HCT116 (cell line): ENCODE results near the gene SHISA2.

Experiments
- CTCF ChIP-seq, 3 experiments: fragments of 200-600 bp in 1 of 3; sonication (generic) in 1 of 3; IDR thresholded peaks in 2 of 3; conservative IDR thresholded peaks in 1 of 3; 2 replicates each; pipeline ENCODE4 v1.5.1; 2012 to 2017; ENCODE audit warnings: low read depth in 2 of 3, low read length in 2 of 3, antibody characterized with exemption in 1 of 3, borderline replicate concordance in 1 of 3, control low read depth in 1 of 3, mild to moderate bottlenecking in 1 of 3, mixed read lengths in 1 of 3, mixed run types in 1 of 3, moderate library complexity in 1 of 3; ENCODE audit not compliant: insufficient read depth in 1 of 3
- EZH2 ChIP-seq: fragments of 200-600 bp; sonication (generic); IDR thresholded peaks from 2 replicates; pipeline ENCODE4 v1.6.1; 2017; ENCODE audit warnings: antibody characterized with exemption, mixed run types

GRCh38 chr13:26067601-26068000 is 15.8 kb upstream of the SHISA2 start:
- no peak for TF ChIP-seq EZH2
- TF ChIP-seq CTCF (IDR thresholded peaks at IDR 0.05 in 2 of 3, conservative IDR thresholded peaks at IDR 0.05 in 1 of 3; ENCODE audit: borderline replicate concordance in 1 of 3, insufficient read depth in 1 of 3, low read depth in 2 of 3, low read length in 2 of 3), result no peak
